ENCODE results near the gene PACC1.

- TF ChIP-seq CTCF (IDR thresholded peaks at IDR 0.05 in 2 of 3, conservative IDR thresholded peaks at IDR 0.05 in 1 of 3; ENCODE audit: borderline replicate concordance in 1 of 3, insufficient read depth in 1 of 3, low read depth in 2 of 3, low read length in 2 of 3) = no peak
- TF ChIP-seq EZH2 (IDR thresholded peaks at IDR 0.05) = no peak
- no peak for TF ChIP-seq POLR2A (IDR thresholded peaks at IDR 0.05; ENCODE audit: borderline replicate concordance, extremely low read depth, insufficient read depth, insufficient read length)
- TF ChIP-seq CBX3 (IDR thresholded peaks at IDR 0.05; ENCODE audit: low read depth) = no peak
- TF ChIP-seq YY1 (IDR thresholded peaks at IDR 0.05; ENCODE audit: extremely low read depth, insufficient replicate concordance, low read depth, low read length) = no peak
These were observed 38.7 kb downstream of the PACC1 start for GRCh38 chr1:212375986-212376385.

All from HCT116 (cell line).